Measurements from ENCODE around the gene ROMO1. TPM values are rescaled to one million over a fixed set of nuclear protein-coding genes. Genes with fewer than 3 reads are reported as not detected.

ROMO1 gene
- total RNA-seq, 1 donor: 124 TPM

GRCh38 chr20:35734374-35734773 lies 35.2 kb downstream of the ROMO1 start:
- peak overlapping the region; percentile 31 for H3K27ac ChIP-seq (ENCODE audit: low read depth, low read length)
- no peaks in the 10 kb centered on the region for H3K9me3 ChIP-seq (ENCODE audit: low read depth, low read length)
- no peak overlapping the region for H2AFZ ChIP-seq (ENCODE audit: low read length)
- TF ChIP-seq CTCF (IDR thresholded peaks at IDR 0.05; ENCODE audit: extremely low read depth, low read depth, low read length): no peak
- peaks cover 87% of the 10 kb centered on the region for H4K20me1 ChIP-seq (ENCODE audit: insufficient read depth, low read length)
- no peaks in the 10 kb centered on the region for H3K27me3 ChIP-seq (ENCODE audit: insufficient read depth, low read length)
- no peak overlapping the region for H3K4me3 ChIP-seq (ENCODE audit: insufficient read depth, low read length)
- peaks cover 99% of the 10 kb centered on the region for H3K79me2 ChIP-seq (ENCODE audit: insufficient read depth, low read length)
- H3K4me2 ChIP-seq (ENCODE audit: insufficient read depth, low read length): peak overlapping the region; percentile 9
- peaks cover 53% of the 10 kb centered on the region for H3K4me1 ChIP-seq (ENCODE audit: insufficient read depth, low read length)
- DNase-seq (ENCODE audit: insufficient read length, low spot score, missing footprints): no peak
- H3K36me3 ChIP-seq (ENCODE audit: insufficient read depth, low read length): peaks cover 97% of the 10 kb centered on the region

GRCh38 chr20:35734777-35735649 lies 35.8 kb downstream of the ROMO1 start:
- Histone ChIP-seq H3K4me1 (ENCODE audit: insufficient read depth, low read length) (peaks cover 56% of the 10 kb centered on the region), H3K79me2 (ENCODE audit: insufficient read depth, low read length) (peaks cover 99% of the 10 kb centered on the region), H3K9me3 (ENCODE audit: low read depth, low read length) (no peaks in the 10 kb centered on the region), H2AFZ (ENCODE audit: low read length) (no peak overlapping the region), H3K36me3 (ENCODE audit: insufficient read depth, low read length) (peaks cover 97% of the 10 kb centered on the region), H4K20me1 (ENCODE audit: insufficient read depth, low read length) (peaks cover 85% of the 10 kb centered on the region), H3K4me3 (ENCODE audit: insufficient read depth, low read length) (no peak overlapping the region), H3K4me2 (ENCODE audit: insufficient read depth, low read length) (peak overlapping the region; percentile 49), H3K27me3 (ENCODE audit: insufficient read depth, low read length) (no peaks in the 10 kb centered on the region), H3K27ac (ENCODE audit: low read depth, low read length) (peak overlapping the region; percentile 31)
- TF ChIP-seq CTCF (IDR thresholded peaks at IDR 0.05; ENCODE audit: extremely low read depth, low read depth, low read length): no peak
- DNase-seq (ENCODE audit: insufficient read length, low spot score, missing footprints): no peak

- TF ChIP-seq CTCF (IDR thresholded peaks at IDR 0.05; ENCODE audit: extremely low read depth, low read depth, low read length): no peak
- Histone ChIP-seq H3K4me1 (ENCODE audit: insufficient read depth, low read length) (peaks cover 59% of the 10 kb centered on the region), H4K20me1 (ENCODE audit: insufficient read depth, low read length) (peaks cover 84% of the 10 kb centered on the region), H3K9me3 (ENCODE audit: low read depth, low read length) (no peaks in the 10 kb centered on the region), H3K79me2 (ENCODE audit: insufficient read depth, low read length) (peaks cover 99% of the 10 kb centered on the region), H2AFZ (ENCODE audit: low read length) (no peak overlapping the region), H3K4me3 (ENCODE audit: insufficient read depth, low read length) (peak overlapping the region; percentile 14), H3K4me2 (ENCODE audit: insufficient read depth, low read length) (peak overlapping the region; percentile 49), H3K27ac (ENCODE audit: low read depth, low read length) (peak overlapping the region; percentile 13), H3K27me3 (ENCODE audit: insufficient read depth, low read length) (no peaks in the 10 kb centered on the region), H3K36me3 (ENCODE audit: insufficient read depth, low read length) (peaks cover 95% of the 10 kb centered on the region)
- DNase-seq (ENCODE audit: insufficient read length, low spot score, missing footprints): peak; percentile 31
These were observed 36.7 kb downstream of the ROMO1 start for GRCh38 chr20:35735826-35736470.

- Histone ChIP-seq H3K4me1 (ENCODE audit: insufficient read depth, low read length) (peaks cover 50% of the 10 kb centered on the region), H3K4me2 (ENCODE audit: insufficient read depth, low read length) (no peak overlapping the region), H3K36me3 (ENCODE audit: insufficient read depth, low read length) (peaks cover 75% of the 10 kb centered on the region), H3K27me3 (ENCODE audit: insufficient read depth, low read length) (no peaks in the 10 kb centered on the region), H3K27ac (ENCODE audit: low read depth, low read length) (no peak overlapping the region), H3K79me2 (ENCODE audit: insufficient read depth, low read length) (peaks cover 94% of the 10 kb centered on the region), H2AFZ (ENCODE audit: low read length) (no peak overlapping the region), H3K9me3 (ENCODE audit: low read depth, low read length) (no peaks in the 10 kb centered on the region), H3K4me3 (ENCODE audit: insufficient read depth, low read length) (no peak overlapping the region), H4K20me1 (ENCODE audit: insufficient read depth, low read length) (peaks cover 65% of the 10 kb centered on the region)
- TF ChIP-seq CTCF (IDR thresholded peaks at IDR 0.05; ENCODE audit: extremely low read depth, low read depth, low read length): no peak
- DNase-seq (ENCODE audit: insufficient read length, low spot score, missing footprints): no peak
These were observed 38.7 kb downstream of the ROMO1 start for GRCh38 chr20:35737865-35738333.

All from osteoblast (primary cell).